HCT116 (cell line): ENCODE results near the gene MORN1. TPM values are rescaled to one million over a fixed set of nuclear protein-coding genes. Genes with fewer than 3 reads are reported as not detected.

ENCODE experiments used
- ATAC-seq: fragments of 200-7000 bp; cut with Tn5 transposase; 2 replicates; pipeline ENCODE4 v1.9.1; 2020; ENCODE audit warnings: mild to moderate bottlenecking, moderate library complexity
- BruUV-seq: library from RNA; stranded (reverse); fragments of 400-500 nt; replicated peaks from 2 replicates; lab custom pipeline; 2021; lab: Mats Ljungman, UMichigan
- CTCF ChIA-PET: fragments of 300-600 bp; sonication (Branson Sonifier 250); formaldehyde crosslinking; loops from one replicate; lab custom pipeline; 2021; ENCODE audit warnings: antibody characterized with exemption; lab: Charles Lee
- POLR2A ChIA-PET: fragments of 300-600, 350-600 bp; sonication (Branson Sonifier 250); formaldehyde crosslinking; loops from one replicate; lab custom pipeline; 2021; ENCODE audit warnings: antibody characterized with exemption; lab: Charles Lee
- RAD21 ChIA-PET, 2 experiments: fragments of 300-600 bp; sonication (Branson Sonifier 250); formaldehyde crosslinking; loops; one replicate each; lab custom pipeline; 2023; ENCODE audit warnings: low total read pairs in 2 of 2; ENCODE audit not compliant: uncharacterized antibody in 2 of 2, unreplicated experiment in 2 of 2, low non-redundant PET in 1 of 2; lab: Charles Lee
- DNase-seq: peaks from one replicate; pipeline ENCODE4 v3.0.0-alpha.2; 2010; ENCODE audit warnings: low read depth, low spot score
- H2AFZ ChIP-seq: fragments of 200-600 bp; shearing (Covaris generic), sonication (generic); 2 replicates; pipeline ENCODE4 v1.6.1; 2017; ENCODE audit warnings: low read depth, mixed run types, mixed read lengths, antibody characterized with exemption, low read length; ENCODE audit not compliant: poor library complexity, severe bottlenecking
- H3K27ac ChIP-seq: 2 replicates; pipeline ENCODE4 v1.5.1; 2012; ENCODE audit warnings: low read depth, low read length
- H3K27me3 ChIP-seq: fragments of 200-600 bp; sonication (generic); 2 replicates; pipeline ENCODE4 v1.6.1; 2016; ENCODE audit warnings: mixed run types, low read length, mixed read lengths; ENCODE audit not compliant: insufficient read depth
- H3K36me3 ChIP-seq, 2 experiments: fragments of 200-500 bp in 1 of 2; fragments of 200-600 bp in 1 of 2; sonication (Bioruptor generic) in 1 of 2; sonication (generic) in 1 of 2; 2 replicates each; pipeline versions ENCODE4 v1.5.1 to v1.6.1; 2014 to 2016; ENCODE audit warnings: low read length in 2 of 2, inconsistent platforms in 1 of 2, mixed read lengths in 1 of 2, mixed run types in 1 of 2; ENCODE audit not compliant: insufficient read depth in 2 of 2, control insufficient read depth in 1 of 2
- H3K4me1 ChIP-seq, 2 experiments: fragments of 200-600 bp in 1 of 2; sonication (generic) in 1 of 2; 2 replicates each; pipeline versions ENCODE4 v1.5.1 to v1.6.1; 2012 to 2017; ENCODE audit warnings: low read length in 2 of 2, inconsistent platforms in 1 of 2, mild to moderate bottlenecking in 1 of 2, mixed read lengths in 1 of 2, mixed run types in 1 of 2, moderate library complexity in 1 of 2; ENCODE audit not compliant: insufficient read depth in 2 of 2, control insufficient read depth in 1 of 2
- H3K4me2 ChIP-seq: fragments of 200-600 bp; sonication (generic); 2 replicates; pipeline ENCODE4 v1.6.1; 2017; ENCODE audit warnings: mixed run types, low read length, mixed read lengths
- H3K4me3 ChIP-seq, 2 experiments: fragments of 200-600 bp in 1 of 2; sonication (generic) in 1 of 2; replicated peaks in 1 of 2; 2 replicates each; pipeline ENCODE4 v1.5.1; 2011 to 2016; ENCODE audit warnings: low read length in 2 of 2, control low read depth in 1 of 2, low read depth in 1 of 2, mild to moderate bottlenecking in 1 of 2, mixed read lengths in 1 of 2, mixed run types in 1 of 2
- H3K79me2 ChIP-seq: fragments of 200-600 bp; sonication (generic); 2 replicates; pipeline ENCODE4 v1.6.1; 2017; ENCODE audit warnings: mild to moderate bottlenecking, mixed run types, low read length, moderate library complexity, mixed read lengths; ENCODE audit not compliant: insufficient read depth
- H3K9ac ChIP-seq: fragments of 200-600 bp; sonication (generic); 2 replicates; pipeline ENCODE4 v1.6.1; 2016; ENCODE audit warnings: low read length, mixed read lengths
- H3K9me2 ChIP-seq: fragments of 200-600 bp; sonication (generic), shearing (Covaris generic); 2 replicates; pipeline ENCODE4 v1.6.1; 2017; ENCODE audit warnings: mixed run types, mild to moderate bottlenecking, moderate library complexity; ENCODE audit not compliant: insufficient read depth
- H3K9me3 ChIP-seq, 2 experiments: fragments of 200-500 bp in 1 of 2; fragments of 200-600 bp in 1 of 2; sonication (Bioruptor generic) in 1 of 2; sonication (generic) in 1 of 2; 2 replicates each; pipeline ENCODE4 v1.6.1; 2014 to 2017; ENCODE audit warnings: low read length in 2 of 2, mixed read lengths in 2 of 2, inconsistent platforms in 1 of 2, low read depth in 1 of 2, mild to moderate bottlenecking in 1 of 2, mixed run types in 1 of 2, moderate library complexity in 1 of 2; ENCODE audit not compliant: control insufficient read depth in 1 of 2, insufficient read depth in 1 of 2
- H4K20me1 ChIP-seq: fragments of 200-600 bp; sonication (generic), shearing (Covaris generic); 2 replicates; pipeline ENCODE4 v1.6.1; 2017; ENCODE audit warnings: mixed run types, mild to moderate bottlenecking, moderate library complexity; ENCODE audit not compliant: insufficient read depth
- EZH2phosphoT487 ChIP-seq: fragments of 200-600 bp; IDR thresholded peaks from 2 replicates; pipeline ENCODE4 v1.6.1; 2018; ENCODE audit warnings: antibody characterized with exemption, borderline replicate concordance
- POLR2AphosphoS5 ChIP-seq: IDR thresholded peaks from 2 replicates; pipeline ENCODE4 v1.6.1; 2011; ENCODE audit warnings: mild to moderate bottlenecking, low read depth, low read length, moderate library complexity
- intact Hi-C: fragments of 100-400 bp; cut with micrococcal nuclease; formaldehyde crosslinking; loops from 2 replicates; pipeline ENCODE4 v1.10.0; 2022
- total RNA-seq: library from RNA; stranded (reverse); gene quantifications from one replicate; pipeline ENCODE4 v1.2.1, GENCODE V29; 2021; ENCODE audit not compliant: unreplicated experiment
- TF ChIP-seq, protein P1 (sequence below), 3 experiments: fragments of 200-600 bp in 1 of 3; sonication (generic) in 1 of 3; IDR thresholded peaks in 2 of 3; conservative IDR thresholded peaks in 1 of 3; 2 replicates each; pipeline ENCODE4 v1.5.1; 2012 to 2017; ENCODE audit warnings: low read depth in 2 of 3, low read length in 2 of 3, antibody characterized with exemption in 1 of 3, borderline replicate concordance in 1 of 3, control low read depth in 1 of 3, mild to moderate bottlenecking in 1 of 3, mixed read lengths in 1 of 3, mixed run types in 1 of 3, moderate library complexity in 1 of 3; ENCODE audit not compliant: insufficient read depth in 1 of 3

Gene MORN1
- total RNA-seq, 1 experiment from 2014 or later = 21.4 TPM

DNA sequence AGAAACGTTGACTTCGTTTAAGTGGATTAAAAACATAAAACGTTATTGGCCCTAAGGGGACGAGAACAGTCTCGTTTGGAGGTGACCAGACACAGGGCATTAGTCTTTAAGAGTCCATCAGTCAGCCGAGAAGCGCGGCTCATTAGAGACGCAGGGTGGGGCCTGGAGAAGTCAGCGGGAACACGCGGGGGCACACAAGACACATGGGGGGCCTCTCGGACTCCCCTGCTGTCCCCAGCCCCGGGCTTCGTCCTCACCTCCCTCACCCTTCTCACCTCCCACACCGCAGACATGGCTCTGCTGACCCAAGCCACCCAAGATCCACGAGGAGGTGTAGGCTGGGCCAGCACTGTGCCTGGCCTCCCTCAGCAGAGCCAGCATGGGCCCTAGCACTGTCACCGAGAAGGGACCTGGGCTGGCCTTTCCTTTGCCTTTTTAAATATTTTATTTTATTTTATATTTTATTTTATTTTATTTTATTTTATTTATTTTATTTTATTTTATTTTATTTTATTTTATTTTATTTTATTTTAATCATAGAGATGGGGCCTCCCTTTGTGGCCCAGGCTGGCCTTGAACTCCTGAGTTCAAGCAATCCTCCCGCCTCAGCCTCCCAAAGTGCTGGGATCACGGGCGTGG lies 48.9 kb downstream of the MORN1 start:
- no peak for ATAC-seq
- Histone ChIP-seq H3K27ac (no peak overlapping the region), H3K36me3 (no peaks in the 10 kb centered on the region), H3K4me3 (no peak overlapping the region), H3K4me1 (no peaks in the 10 kb centered on the region), H3K27me3 (no peaks in the 10 kb centered on the region), H3K79me2 (no peaks in the 10 kb centered on the region), H3K9me2 (no peaks in the 10 kb centered on the region), H3K9ac (no peak overlapping the region), H3K9me3 (no peaks in the 10 kb centered on the region), H2AFZ (no peak overlapping the region), H4K20me1 (no peaks in the 10 kb centered on the region), H3K4me2 (no peak overlapping the region)
- ChIA-PET POLR2A (no interaction called here), CTCF (no interaction called here), RAD21 (no interaction called here)
- intact Hi-C loops = no loop called here
- TF ChIP-seq, protein P1, sequence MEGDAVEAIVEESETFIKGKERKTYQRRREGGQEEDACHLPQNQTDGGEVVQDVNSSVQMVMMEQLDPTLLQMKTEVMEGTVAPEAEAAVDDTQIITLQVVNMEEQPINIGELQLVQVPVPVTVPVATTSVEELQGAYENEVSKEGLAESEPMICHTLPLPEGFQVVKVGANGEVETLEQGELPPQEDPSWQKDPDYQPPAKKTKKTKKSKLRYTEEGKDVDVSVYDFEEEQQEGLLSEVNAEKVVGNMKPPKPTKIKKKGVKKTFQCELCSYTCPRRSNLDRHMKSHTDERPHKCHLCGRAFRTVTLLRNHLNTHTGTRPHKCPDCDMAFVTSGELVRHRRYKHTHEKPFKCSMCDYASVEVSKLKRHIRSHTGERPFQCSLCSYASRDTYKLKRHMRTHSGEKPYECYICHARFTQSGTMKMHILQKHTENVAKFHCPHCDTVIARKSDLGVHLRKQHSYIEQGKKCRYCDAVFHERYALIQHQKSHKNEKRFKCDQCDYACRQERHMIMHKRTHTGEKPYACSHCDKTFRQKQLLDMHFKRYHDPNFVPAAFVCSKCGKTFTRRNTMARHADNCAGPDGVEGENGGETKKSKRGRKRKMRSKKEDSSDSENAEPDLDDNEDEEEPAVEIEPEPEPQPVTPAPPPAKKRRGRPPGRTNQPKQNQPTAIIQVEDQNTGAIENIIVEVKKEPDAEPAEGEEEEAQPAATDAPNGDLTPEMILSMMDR (IDR thresholded peaks at IDR 0.05 in 2 of 3, conservative IDR thresholded peaks at IDR 0.05 in 1 of 3; ENCODE audit: borderline replicate concordance in 1 of 3, insufficient read depth in 1 of 3, low read depth in 2 of 3, low read length in 2 of 3) = no peak
- TF ChIP-seq EZH2phosphoT487 = no peak
- BruUV-seq = no TSS peak
- no peak for DNase-seq

DNA sequence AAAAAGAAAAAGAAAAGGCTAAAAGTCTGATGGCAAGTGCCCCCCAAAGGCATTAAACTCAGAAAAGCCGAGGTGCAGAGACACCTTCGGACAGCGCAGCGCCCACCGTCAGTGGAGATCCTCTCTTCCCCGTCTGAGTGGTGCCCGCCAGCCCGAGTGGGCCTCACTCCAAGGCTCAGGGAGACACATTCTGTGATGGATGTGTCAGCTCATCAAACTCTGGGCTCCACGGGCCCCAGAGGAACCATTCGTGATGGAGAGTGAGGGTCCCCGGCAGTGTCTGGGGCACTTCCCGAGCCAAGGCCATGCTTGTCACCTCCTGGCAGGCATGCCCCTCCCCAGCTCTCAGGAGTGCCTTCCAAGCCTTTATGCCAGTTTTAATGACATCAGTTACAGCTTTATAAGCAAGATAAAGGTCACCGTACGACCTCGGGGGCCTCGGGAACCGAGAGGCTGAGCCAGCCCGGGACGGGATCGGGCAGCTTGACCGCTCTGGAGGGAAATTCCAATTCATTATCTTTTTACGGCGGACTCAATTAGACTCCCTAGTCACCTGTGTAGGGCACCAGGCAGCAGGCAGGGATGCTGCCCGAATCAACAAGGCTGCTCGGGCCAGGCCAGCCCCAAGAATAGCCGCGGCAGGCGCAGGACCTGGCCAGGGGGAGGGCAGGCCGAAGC lies 49.5 kb downstream of the MORN1 start:
- intact Hi-C loops = no loop called here
- ChIA-PET POLR2A (no interaction called here), RAD21 (no interaction called here), CTCF (no interaction called here)
- H3K36me3 ChIP-seq = no peaks in the 10 kb centered on the region
- no peaks in the 10 kb centered on the region for H3K9me3 ChIP-seq
- no peak for DNase-seq
- no peaks in the 10 kb centered on the region for H4K20me1 ChIP-seq
- H3K27me3 ChIP-seq = no peaks in the 10 kb centered on the region
- no peaks in the 10 kb centered on the region for H3K4me1 ChIP-seq
- no peaks in the 10 kb centered on the region for H3K79me2 ChIP-seq
- H3K4me2 ChIP-seq = no peak overlapping the region
- no peak overlapping the region for H3K4me3 ChIP-seq
- H3K27ac ChIP-seq = no peak overlapping the region
- no peaks in the 10 kb centered on the region for H3K9me2 ChIP-seq
- ATAC-seq = no peak
- TF ChIP-seq POLR2AphosphoS5 = no peak
- TF ChIP-seq, protein P1 (IDR thresholded peaks at IDR 0.05 in 2 of 3, conservative IDR thresholded peaks at IDR 0.05 in 1 of 3; ENCODE audit: borderline replicate concordance in 1 of 3, insufficient read depth in 1 of 3, low read depth in 2 of 3, low read length in 2 of 3) = no peak
- no TSS peak for BruUV-seq
- no peak overlapping the region for H2AFZ ChIP-seq
- H3K9ac ChIP-seq = no peak overlapping the region
